ENCODE measurements around the gene CLEC3B. TPM values are rescaled to one million over a fixed set of nuclear protein-coding genes. Genes with fewer than 3 reads are reported as not detected.

The CLEC3B gene
- total RNA-seq, 4 donors from 2014 or later: 58.9 to 297 (median 125) TPM

GRCh38 chr3:45002139-45002660, 23.9 kb upstream of the CLEC3B start:
- ATAC-seq (ENCODE audit: low FRiP score): no peak
- TF ChIP-seq CTCF (IDR thresholded peaks at IDR 0.05): no peak
- DNase-seq (ENCODE audit: low spot score): no peak

DNA sequence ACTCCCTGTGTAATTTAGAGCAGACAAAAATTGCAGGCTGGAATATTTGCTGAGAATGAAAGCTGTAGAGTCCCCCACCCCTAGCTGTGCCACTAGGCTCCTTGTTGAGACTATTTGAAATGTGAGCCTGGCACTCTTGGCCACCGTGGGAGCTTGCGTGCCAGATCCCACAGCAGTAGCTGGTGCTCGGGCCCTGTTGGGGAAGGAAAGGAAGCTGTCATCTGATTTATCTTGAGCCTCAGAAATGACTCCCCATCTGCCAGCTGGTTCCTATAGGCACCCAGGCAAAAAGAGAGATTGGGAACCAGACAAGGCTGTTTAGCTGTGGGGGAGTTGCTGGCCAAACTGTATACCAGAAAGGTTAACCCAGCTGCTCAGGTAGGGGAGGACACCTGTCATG, 23.4 kb upstream of the CLEC3B start:
- TF ChIP-seq CTCF (IDR thresholded peaks at IDR 0.05): no peak
- ATAC-seq (ENCODE audit: low FRiP score): no peak
- DNase-seq (ENCODE audit: low spot score): no peak

DNA sequence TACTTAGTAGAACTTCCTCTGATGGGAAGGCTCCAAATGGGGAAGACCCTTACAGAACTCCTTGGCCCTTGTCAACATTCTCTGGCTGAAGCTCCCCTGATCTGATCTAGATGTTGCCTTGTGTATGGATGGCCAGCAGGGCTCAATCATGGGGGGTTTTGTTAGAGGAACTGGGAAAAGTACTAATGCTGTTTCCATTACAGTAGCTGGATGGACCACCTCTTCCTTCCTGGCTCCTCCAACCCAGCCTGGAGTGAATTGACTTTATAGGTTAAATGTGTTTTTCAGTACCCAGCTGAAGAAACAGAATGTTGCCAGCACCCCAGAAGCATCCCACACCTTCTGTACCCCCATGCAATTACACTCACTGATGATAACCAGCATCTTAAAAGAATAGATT, 22.7 kb upstream of the CLEC3B start:
- no peak for TF ChIP-seq CTCF (IDR thresholded peaks at IDR 0.05)
- ATAC-seq (ENCODE audit: low FRiP score): no peak
- no peak for DNase-seq (ENCODE audit: low spot score)

DNA sequence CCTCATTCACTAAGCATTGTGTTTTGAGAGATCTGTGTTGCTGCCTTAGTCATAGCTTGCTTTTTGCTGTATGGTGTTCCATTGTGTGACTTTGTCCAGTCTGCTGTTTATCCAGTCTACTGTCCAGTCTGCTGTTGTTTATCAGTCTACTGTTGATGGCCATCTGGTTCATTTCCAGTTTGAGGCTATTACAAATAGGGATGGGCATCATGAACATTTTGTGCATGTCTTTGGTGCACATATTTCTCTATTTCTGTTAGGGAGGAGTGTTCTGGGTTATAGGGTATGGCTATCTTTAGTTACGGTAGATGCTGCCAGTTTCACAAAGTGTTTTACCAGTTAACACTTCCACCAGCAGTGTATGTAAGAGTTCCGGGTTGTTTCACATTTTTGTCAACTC, 22.2 kb upstream of the CLEC3B start:
- DNase-seq (ENCODE audit: low spot score) (no peak), ATAC-seq (ENCODE audit: low FRiP score) (no peak)
- no peak for TF ChIP-seq CTCF (IDR thresholded peaks at IDR 0.05)

DNA sequence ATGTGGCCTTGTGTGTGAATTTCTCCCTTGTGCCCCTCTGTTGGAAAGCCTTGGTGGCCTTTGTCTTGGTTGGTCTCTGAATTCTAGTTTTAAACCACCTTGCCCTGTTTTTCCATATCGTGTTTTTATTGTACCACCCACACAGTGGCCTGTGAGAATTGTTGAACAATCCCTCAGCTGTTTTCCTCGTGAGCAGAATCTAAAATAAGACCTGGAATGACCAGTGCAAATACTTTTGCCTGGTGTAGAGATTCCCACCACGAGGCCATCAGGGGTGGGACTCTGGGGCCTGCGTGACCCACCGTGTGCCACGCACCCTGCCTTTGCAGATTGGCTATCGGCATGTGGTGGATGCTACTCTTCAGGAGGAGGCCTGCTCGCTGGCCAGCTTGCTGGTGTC, 19.0 kb upstream of the CLEC3B start:
- no peak for TF ChIP-seq CTCF (IDR thresholded peaks at IDR 0.05)
- DNase-seq (ENCODE audit: low spot score): no peak
- no peak for ATAC-seq (ENCODE audit: low FRiP score)

- TF ChIP-seq CTCF (IDR thresholded peaks at IDR 0.05): no peak
- no peak for ATAC-seq (ENCODE audit: low FRiP score)
- no peak for DNase-seq (ENCODE audit: low spot score)
Measured at GRCh38 chr3:45008117-45008516, 18.0 kb upstream of the CLEC3B start.

DNA sequence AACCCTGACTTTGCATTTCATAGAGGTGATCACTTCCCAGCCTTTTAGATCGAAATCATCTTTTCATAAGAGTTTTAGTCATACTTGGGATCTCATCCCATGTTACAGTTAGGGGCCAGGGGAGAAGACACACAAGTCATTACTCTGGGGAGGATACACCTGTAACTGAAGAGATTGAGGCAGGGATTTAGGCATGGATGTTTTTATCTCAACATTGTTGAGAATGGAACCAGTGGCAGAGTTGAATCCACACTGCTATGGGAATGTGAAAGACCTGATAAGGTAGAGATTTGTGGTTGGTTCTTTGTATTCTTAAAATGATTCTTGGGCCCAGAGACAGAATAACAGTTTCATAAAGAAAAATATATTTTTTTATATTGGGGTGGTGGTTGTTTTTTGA, 16.2 kb upstream of the CLEC3B start:
- no peak for ATAC-seq (ENCODE audit: low FRiP score)
- DNase-seq (ENCODE audit: low spot score): no peak
- no peak for TF ChIP-seq CTCF (IDR thresholded peaks at IDR 0.05)
